Karpas-422 (cell line): ENCODE measurements around the gene MCHR1. TPM values are rescaled to one million over a fixed set of nuclear protein-coding genes. Genes with fewer than 3 reads are reported as not detected.

Source experiments
- DNase-seq: peaks from one replicate; pipeline ENCODE4 v3.0.0-alpha.2; 2015
- H2AFZ ChIP-seq: fragments of 200-600 bp; sonication (generic); 2 replicates; pipeline ENCODE4 v1.6.1; 2014; ENCODE audit warnings: antibody characterized with exemption, low read length, mixed read lengths
- H3K27ac ChIP-seq: fragments of 200-600 bp; sonication (generic); 2 replicates; pipeline ENCODE4 v1.5.1; 2014; ENCODE audit warnings: mild to moderate bottlenecking, low read length, moderate library complexity
- H3K27me3 ChIP-seq: fragments of 200-600 bp; sonication (generic); 2 replicates; pipeline ENCODE4 v1.6.1; 2014; ENCODE audit warnings: low read length, mixed read lengths
- H3K36me3 ChIP-seq: fragments of 200-600 bp; sonication (generic); 2 replicates; pipeline ENCODE4 v1.6.1; 2014; ENCODE audit warnings: low read length, mixed read lengths; ENCODE audit not compliant: insufficient read depth
- H3K4me1 ChIP-seq: fragments of 200-600 bp; sonication (generic); 2 replicates; pipeline ENCODE4 v1.6.1; 2014; ENCODE audit warnings: mild to moderate bottlenecking, low read length, mixed read lengths
- H3K4me2 ChIP-seq: fragments of 200-600 bp; sonication (generic); 2 replicates; pipeline ENCODE4 v1.6.1; 2014; ENCODE audit warnings: low read length, low read depth, mild to moderate bottlenecking; ENCODE audit not compliant: poor library complexity, severe bottlenecking
- H3K4me3 ChIP-seq: fragments of 200-600 bp; sonication (generic); 2 replicates; pipeline ENCODE4 v1.5.1; 2014; ENCODE audit warnings: mild to moderate bottlenecking, antibody characterized with exemption, low read length, mixed read lengths
- H3K79me2 ChIP-seq: fragments of 200-600 bp; sonication (generic); 2 replicates; pipeline ENCODE4 v1.6.1; 2014; ENCODE audit warnings: mild to moderate bottlenecking, low read length, mixed read lengths
- H3K9ac ChIP-seq: fragments of 200-600 bp; sonication (generic); 2 replicates; pipeline ENCODE4 v1.6.0; 2014; ENCODE audit warnings: low read length
- H3K9me2 ChIP-seq: fragments of 200-600 bp; sonication (generic), shearing (Covaris generic); replicated peaks from 2 replicates; pipeline ENCODE4 v1.6.0; 2014; ENCODE audit warnings: mild to moderate bottlenecking, low read length, moderate library complexity; ENCODE audit not compliant: insufficient read depth
- H3K9me3 ChIP-seq: fragments of 300-700, 200-600 bp; sonication (generic); 2 replicates; pipeline ENCODE4 v1.6.1; 2014; ENCODE audit warnings: low read length, mixed read lengths
- H4K20me1 ChIP-seq: fragments of 200-600 bp; sonication (generic); 2 replicates; pipeline ENCODE4 v1.6.1; 2014; ENCODE audit warnings: mild to moderate bottlenecking, antibody characterized with exemption, low read length, low read depth; ENCODE audit not compliant: insufficient read depth
- total RNA-seq: library from RNA; depleted of rRNA; stranded (reverse); fragments of >200 nt; shearing (Covaris generic); gene quantifications from 2 replicates; pipeline ENCODE4 v1.2.3, GENCODE V29; 2014; ENCODE audit warnings: low replicate concordance

Gene MCHR1
- total RNA-seq, 1 experiment from 2014 or later: not detected

- no peak for DNase-seq
- no peak overlapping the region for H3K4me3 ChIP-seq
- H2AFZ ChIP-seq: no peak overlapping the region
- H3K36me3 ChIP-seq: no peaks in the 10 kb centered on the region
- peaks cover 7% of the 10 kb centered on the region for H3K4me1 ChIP-seq
- H4K20me1 ChIP-seq: no peaks in the 10 kb centered on the region
- H3K9me2 ChIP-seq: no peaks in the 10 kb centered on the region
- H3K27me3 ChIP-seq: no peaks in the 10 kb centered on the region
- H3K9me3 ChIP-seq: no peaks in the 10 kb centered on the region
- H3K27ac ChIP-seq: no peak overlapping the region
- H3K79me2 ChIP-seq: no peaks in the 10 kb centered on the region
- no peak overlapping the region for H3K4me2 ChIP-seq
- no peak overlapping the region for H3K9ac ChIP-seq
Observed at GRCh38 chr22:40665312-40665711, 14.0 kb upstream of the MCHR1 start.

DNA sequence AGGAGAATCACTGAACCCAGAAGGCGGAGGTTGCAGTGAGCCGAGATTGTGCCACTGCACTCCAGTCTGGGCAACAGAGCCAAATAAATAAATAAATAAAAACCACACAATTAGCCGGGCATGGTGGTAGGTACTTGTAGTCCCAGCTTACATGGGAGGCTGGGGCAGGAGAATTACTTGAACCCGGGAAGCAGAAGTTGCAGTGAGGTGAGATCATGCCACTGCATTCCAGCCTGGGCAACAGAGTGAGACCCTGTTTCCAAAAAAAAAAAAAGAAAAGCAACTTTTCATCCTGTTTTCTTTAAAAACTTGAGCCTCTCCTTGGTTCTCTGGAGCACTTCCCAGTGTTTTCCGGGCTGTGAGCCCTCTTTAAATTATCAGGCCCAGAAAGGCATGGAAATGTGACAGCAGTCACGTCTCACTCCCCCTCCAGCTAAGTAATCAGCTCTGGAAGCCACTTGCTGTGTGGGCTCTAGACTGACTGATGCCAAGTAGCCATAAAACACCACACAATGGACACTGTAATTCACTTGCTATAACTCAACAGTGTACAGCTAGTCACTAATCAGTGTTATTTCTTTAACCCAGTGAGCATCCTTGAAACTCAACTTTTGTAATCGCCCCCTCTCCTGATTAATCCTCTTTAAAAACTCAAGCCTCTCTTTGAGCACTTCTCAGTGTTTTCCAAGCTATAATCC is 13.0 kb upstream of the MCHR1 start:
- Histone ChIP-seq H3K4me3 (no peak overlapping the region), H3K4me2 (no peak overlapping the region), H3K9me3 (no peaks in the 10 kb centered on the region)

GRCh38 chr22:40668611-40669411 is 10.5 kb upstream of the MCHR1 start:
- no peak overlapping the region for H3K27ac ChIP-seq
- H3K27me3 ChIP-seq: no peaks in the 10 kb centered on the region
- H3K79me2 ChIP-seq: no peaks in the 10 kb centered on the region
- no peaks in the 10 kb centered on the region for H3K36me3 ChIP-seq
- no peak overlapping the region for H3K9ac ChIP-seq
- DNase-seq: no peak
- no peaks in the 10 kb centered on the region for H3K4me1 ChIP-seq
- H3K9me3 ChIP-seq: no peaks in the 10 kb centered on the region
- no peaks in the 10 kb centered on the region for H4K20me1 ChIP-seq
- no peaks in the 10 kb centered on the region for H3K9me2 ChIP-seq
- no peak overlapping the region for H3K4me3 ChIP-seq
- H3K4me2 ChIP-seq: no peak overlapping the region
- H2AFZ ChIP-seq: no peak overlapping the region

More for the DNA sequence above, 13.0 kb upstream of the MCHR1 start:
- Histone ChIP-seq H3K36me3 (no peaks in the 10 kb centered on the region), H3K79me2 (no peaks in the 10 kb centered on the region), H3K27ac (no peak overlapping the region), H2AFZ (no peak overlapping the region), H3K9me2 (no peaks in the 10 kb centered on the region), H4K20me1 (no peaks in the 10 kb centered on the region), H3K27me3 (no peaks in the 10 kb centered on the region), H3K4me1 (no peaks in the 10 kb centered on the region), H3K9ac (no peak overlapping the region)
- no peak for DNase-seq

DNA sequence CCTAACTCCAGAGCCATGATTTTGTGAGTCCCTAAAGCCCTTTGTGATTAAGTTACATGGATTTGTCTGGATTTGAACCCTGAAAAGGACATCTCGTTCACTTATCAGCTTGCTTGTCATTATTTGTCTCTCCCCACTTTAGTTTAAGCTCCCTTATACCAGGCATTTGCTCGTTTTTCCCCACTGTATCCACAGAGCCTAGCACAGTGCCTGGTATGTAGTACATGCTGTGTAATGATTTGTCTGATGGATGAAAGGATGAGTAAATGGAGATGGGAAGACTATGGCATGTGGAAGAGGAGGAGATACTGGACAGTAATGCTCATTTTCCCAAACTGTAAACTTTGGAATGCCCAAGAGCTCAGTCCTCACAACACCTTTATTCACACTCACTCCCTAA is 9.2 kb upstream of the MCHR1 start:
- DNase-seq: no peak
- Histone ChIP-seq H3K4me2 (no peak overlapping the region), H3K27me3 (no peaks in the 10 kb centered on the region), H3K4me1 (no peaks in the 10 kb centered on the region), H3K79me2 (no peaks in the 10 kb centered on the region), H3K36me3 (no peaks in the 10 kb centered on the region), H3K9me3 (no peaks in the 10 kb centered on the region), H3K9me2 (no peaks in the 10 kb centered on the region), H3K27ac (no peak overlapping the region), H4K20me1 (no peaks in the 10 kb centered on the region), H3K4me3 (no peak overlapping the region), H2AFZ (no peak overlapping the region), H3K9ac (no peak overlapping the region)

DNA sequence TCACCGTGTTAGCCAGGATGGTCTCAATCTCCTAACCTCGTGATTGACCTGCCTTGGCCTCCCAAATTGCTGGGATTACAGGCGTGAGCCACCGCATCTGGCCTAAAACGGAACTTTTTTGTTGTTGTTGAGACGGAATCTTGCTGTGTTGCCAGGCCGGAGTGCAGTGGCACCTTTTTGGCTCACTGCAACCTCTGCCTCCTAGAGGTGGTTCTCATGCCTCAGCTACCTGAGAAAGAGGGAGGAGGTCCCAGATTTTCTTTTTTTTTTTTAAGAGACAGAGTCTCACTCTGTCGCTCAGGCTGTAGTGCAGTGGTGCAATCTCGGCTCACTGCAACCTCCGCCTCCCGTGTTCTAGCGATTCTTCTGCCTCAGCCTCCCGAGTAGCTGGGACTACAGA is 7.9 kb upstream of the MCHR1 start:
- Histone ChIP-seq H3K27ac (no peak overlapping the region), H3K79me2 (no peaks in the 10 kb centered on the region), H3K4me1 (no peaks in the 10 kb centered on the region), H3K36me3 (no peaks in the 10 kb centered on the region), H2AFZ (no peak overlapping the region), H3K27me3 (no peaks in the 10 kb centered on the region), H3K9ac (no peak overlapping the region), H4K20me1 (no peaks in the 10 kb centered on the region), H3K4me2 (no peak overlapping the region), H3K4me3 (no peak overlapping the region), H3K9me3 (no peaks in the 10 kb centered on the region), H3K9me2 (no peaks in the 10 kb centered on the region)
- DNase-seq: no peak

GRCh38 chr22:40671796-40672360 is 7.4 kb upstream of the MCHR1 start:
- no peak overlapping the region for H3K4me3 ChIP-seq
- no peaks in the 10 kb centered on the region for H3K9me2 ChIP-seq
- no peaks in the 10 kb centered on the region for H4K20me1 ChIP-seq

GRCh38 chr22:40673017-40673416 is 6.3 kb upstream of the MCHR1 start:
- Histone ChIP-seq H3K36me3 (no peaks in the 10 kb centered on the region), H3K9ac (no peak overlapping the region), H3K27me3 (no peaks in the 10 kb centered on the region), H3K4me3 (no peak overlapping the region), H3K9me3 (no peaks in the 10 kb centered on the region), H4K20me1 (no peaks in the 10 kb centered on the region), H3K4me1 (no peaks in the 10 kb centered on the region), H3K9me2 (no peaks in the 10 kb centered on the region), H2AFZ (no peak overlapping the region), H3K79me2 (no peaks in the 10 kb centered on the region), H3K4me2 (no peak overlapping the region), H3K27ac (no peak overlapping the region)
- DNase-seq: no peak

More at GRCh38 chr22:40671796-40672360, 7.4 kb upstream of the MCHR1 start:
- Histone ChIP-seq H3K9ac (no peak overlapping the region), H3K36me3 (no peaks in the 10 kb centered on the region), H3K4me1 (no peaks in the 10 kb centered on the region), H3K79me2 (no peaks in the 10 kb centered on the region), H3K27me3 (no peaks in the 10 kb centered on the region), H3K4me2 (no peak overlapping the region), H3K27ac (no peak overlapping the region), H2AFZ (no peak overlapping the region), H3K9me3 (no peaks in the 10 kb centered on the region)
- no peak for DNase-seq

GRCh38 chr22:40674274-40674673 is 5.0 kb upstream of the MCHR1 start:
- Histone ChIP-seq H3K27ac (no peak overlapping the region), H3K36me3 (no peaks in the 10 kb centered on the region), H2AFZ (no peak overlapping the region), H4K20me1 (no peaks in the 10 kb centered on the region), H3K79me2 (no peaks in the 10 kb centered on the region), H3K9me2 (no peaks in the 10 kb centered on the region), H3K9me3 (no peaks in the 10 kb centered on the region), H3K4me3 (no peak overlapping the region), H3K9ac (no peak overlapping the region), H3K27me3 (no peaks in the 10 kb centered on the region), H3K4me2 (no peak overlapping the region), H3K4me1 (no peaks in the 10 kb centered on the region)
- no peak for DNase-seq
